Mammary epithelial cell (primary cell): ENCODE results near the gene SETD2.

ENCODE experiments used
- CTCF ChIP-seq, 2 donors: IDR thresholded peaks in 1 of 2; conservative IDR thresholded peaks in 1 of 2; 2 replicates each; pipeline ENCODE4 v1.5.1; 2011 to 2012; ENCODE audit warnings: inconsistent platforms in 2 of 2, low read length in 2 of 2, mild to moderate bottlenecking in 2 of 2, control low read depth in 1 of 2, low read depth in 1 of 2; ENCODE audit not compliant: insufficient read depth in 1 of 2; ENCODE audit errors: extremely low read depth in 1 of 2
- EZH2 ChIP-seq: IDR thresholded peaks from 2 replicates; pipeline ENCODE4 v1.6.1; 2012; ENCODE audit warnings: low read length, inconsistent platforms, borderline replicate concordance

- TF ChIP-seq CTCF (conservative IDR thresholded peaks at IDR 0.05 in 1 of 2, IDR thresholded peaks at IDR 0.05 in 1 of 2; ENCODE audit: extremely low read depth in 1 of 2, insufficient read depth in 1 of 2, low read depth in 1 of 2, low read length in 2 of 2): no peak
- TF ChIP-seq EZH2: no peak
Measured at GRCh38 chr3:47020311-47020710, 143.6 kb downstream of the SETD2 start.
